Fibroblast of peridontal ligament (primary cell): ENCODE measurements around the gene CBLIF.
"Not testable (repeated sequence)": the region's sequence is repeated elsewhere in the genome, so short reads cannot be mapped to it uniquely, and the experiment has no call there.

ENCODE experiments used
- DNase-seq: peaks from one replicate; pipeline ENCODE4 v3.0.0-alpha.2; 2010; ENCODE audit errors: extremely low read depth

The CBLIF gene

DNA sequence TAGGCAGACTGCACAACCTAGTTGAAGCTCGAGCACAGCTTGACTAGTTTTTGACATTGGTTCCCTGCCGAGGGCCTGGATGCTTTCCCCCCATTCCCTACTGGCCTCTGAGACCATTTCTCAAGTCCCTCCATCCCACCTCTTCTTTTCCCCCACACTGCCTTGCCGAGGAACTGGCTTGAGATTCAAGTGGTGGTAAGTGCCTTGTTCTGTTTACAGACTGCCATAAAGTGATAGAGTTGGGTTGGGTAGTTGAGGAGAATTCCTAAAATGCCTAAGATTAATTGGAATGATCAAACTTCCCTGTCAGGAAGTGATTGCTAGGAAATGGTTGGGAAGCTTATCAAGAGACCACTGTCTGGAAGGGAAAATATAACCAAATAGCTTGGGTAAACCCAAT lies 50.9 kb downstream of the CBLIF start:
- DNase-seq: no peak

- DNase-seq: no peak
These were observed 52.8 kb downstream of the CBLIF start for GRCh38 chr11:59792507-59792906.

DNA sequence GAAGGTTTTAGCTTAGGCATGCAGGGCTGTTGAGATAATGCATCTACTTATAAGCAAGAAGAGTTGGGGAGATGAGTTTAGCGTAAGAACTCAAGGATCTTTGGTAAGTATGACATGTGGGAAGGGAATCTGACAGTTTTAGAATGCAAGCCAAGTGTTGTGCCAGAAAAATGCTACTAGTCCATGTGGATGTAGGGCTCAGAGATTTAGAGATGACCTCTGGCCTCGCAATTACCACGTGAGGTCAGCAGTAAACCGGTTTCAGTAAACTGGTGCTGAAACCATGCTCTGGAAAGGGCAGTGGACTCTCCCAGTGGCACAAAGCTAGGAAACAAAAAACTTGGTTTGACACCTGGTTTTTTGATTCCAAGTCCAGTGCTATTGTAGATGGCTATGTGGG lies 53.7 kb downstream of the CBLIF start:
- DNase-seq: no peak

DNA sequence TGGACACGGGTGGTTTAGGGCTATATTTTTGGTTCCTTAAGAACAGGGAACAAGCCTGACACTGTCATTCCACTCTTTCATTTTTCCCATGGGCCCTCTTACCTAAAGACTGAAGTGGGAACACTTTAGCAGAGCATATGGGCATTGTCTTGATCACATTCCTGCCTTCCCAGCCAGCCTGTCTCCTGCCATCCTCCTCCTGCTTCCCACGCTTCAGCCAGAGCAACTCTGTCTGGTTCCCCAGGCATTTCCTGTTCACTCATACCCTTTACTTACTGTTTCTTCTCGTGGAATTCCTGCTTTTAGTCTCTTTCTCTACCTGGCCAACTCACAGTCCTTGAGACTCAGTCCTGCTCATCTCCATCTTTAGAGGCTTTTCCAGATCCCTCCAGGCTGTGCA lies 57.5 kb downstream of the CBLIF start:
- no peak for DNase-seq

DNA sequence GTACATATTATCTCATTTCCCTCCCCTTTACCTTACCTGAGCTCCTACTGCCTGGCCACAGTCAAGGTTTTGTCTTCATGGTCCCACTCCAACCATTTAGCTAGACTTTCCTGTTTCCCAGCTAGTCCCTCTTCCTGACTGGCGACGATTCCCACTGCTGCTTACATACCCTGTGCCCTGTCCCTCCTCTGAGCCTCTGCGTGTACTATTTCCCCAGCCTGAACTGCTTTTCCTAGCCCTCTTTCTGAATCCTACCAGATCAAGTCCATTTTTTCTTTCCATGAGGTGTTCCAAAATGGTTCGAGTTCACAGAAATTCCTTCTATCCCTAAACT lies 58.1 kb downstream of the CBLIF start:
- no peak for DNase-seq

GRCh38 chr11:59785818-59786217 lies 59.5 kb downstream of the CBLIF start:
- DNase-seq: no peak

GRCh38 chr11:59784441-59784840 lies 60.9 kb downstream of the CBLIF start:
- not testable (repeated sequence) for DNase-seq

DNA sequence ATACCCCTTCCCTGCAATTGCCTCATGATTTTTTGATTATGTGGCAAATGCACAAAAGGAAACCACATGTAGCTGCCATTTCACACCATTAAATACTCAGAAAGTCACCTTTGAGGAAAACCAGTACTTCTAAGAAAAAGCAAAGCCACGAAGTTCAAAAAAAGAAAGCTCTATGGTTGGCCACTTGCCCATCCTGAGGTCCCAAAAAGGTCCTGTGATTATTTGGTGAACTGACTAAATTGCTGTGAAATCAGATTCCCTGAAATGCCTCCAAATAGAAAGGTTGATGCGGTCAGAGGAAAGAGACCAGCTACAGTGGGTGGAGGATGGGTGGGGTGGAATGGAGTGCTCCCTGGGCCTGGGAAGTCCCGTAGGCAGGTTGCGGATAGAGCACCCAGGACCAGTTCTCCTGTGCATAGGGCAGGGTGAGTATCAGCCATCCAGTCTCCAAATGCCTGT lies 61.6 kb downstream of the CBLIF start:
- no peak for DNase-seq

DNA sequence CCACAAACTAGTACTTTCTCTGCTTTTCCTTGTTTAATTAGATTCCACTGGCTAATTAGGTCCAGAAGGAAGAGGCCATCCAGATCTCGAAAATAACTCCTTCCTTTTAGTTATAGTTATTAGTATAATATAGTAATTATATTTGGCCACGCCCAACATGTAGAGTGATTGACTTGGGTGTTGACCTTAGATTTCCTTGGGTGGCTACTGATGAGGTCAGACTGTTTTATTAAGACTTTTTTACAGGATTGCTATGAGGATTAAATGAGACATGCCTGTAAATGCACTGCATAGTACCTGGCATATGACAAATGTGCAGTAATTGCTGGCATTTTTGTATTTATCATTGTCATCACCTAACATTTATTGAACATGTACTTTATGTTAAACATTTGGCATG lies 63.2 kb downstream of the CBLIF start:
- DNase-seq: no peak

- DNase-seq: no peak
These were observed 65.8 kb downstream of the CBLIF start for GRCh38 chr11:59779487-59779886.
